Muscle layer of colon (tissue), 2 donors: ENCODE data around the gene ZNF385B.
"Not testable (repeated sequence)": the region's sequence is repeated elsewhere in the genome, so short reads cannot be mapped to it uniquely, and the experiment has no call there.

Experiments
- H3K27ac ChIP-seq: one replicate; pipeline ENCODE4 v1.7.0; 2013; ENCODE audit warnings: low read depth, mild to moderate bottlenecking, low read length, moderate library complexity
- H3K27me3 ChIP-seq, 2 donors: one replicate each; pipeline ENCODE4 v1.7.0; 2013; ENCODE audit warnings: low read length in 2 of 2, mild to moderate bottlenecking in 2 of 2; ENCODE audit not compliant: insufficient read depth in 2 of 2, control insufficient read depth in 1 of 2
- H3K36me3 ChIP-seq: one replicate; pipeline ENCODE4 v1.7.0; 2013; ENCODE audit warnings: mild to moderate bottlenecking, low read length; ENCODE audit not compliant: insufficient read depth
- H3K4me1 ChIP-seq: one replicate; pipeline ENCODE4 v1.7.0; 2013; ENCODE audit warnings: mild to moderate bottlenecking, low read length; ENCODE audit not compliant: insufficient read depth
- H3K4me3 ChIP-seq, 2 donors: one replicate each; pipeline ENCODE4 v1.7.0; 2013; ENCODE audit warnings: low read length in 2 of 2, low read depth in 1 of 2, mild to moderate bottlenecking in 1 of 2, moderate library complexity in 1 of 2
- H3K9ac ChIP-seq: one replicate; pipeline ENCODE4 v1.7.0; 2013; ENCODE audit warnings: low read length
- H3K9me3 ChIP-seq: one replicate; pipeline ENCODE4 v1.7.0; 2013; ENCODE audit warnings: mild to moderate bottlenecking, low read length
- donor health status: abdominal sarcoma.
- donor health status: Adenocarcinoma of cecum.

Gene ZNF385B

GRCh38 chr2:179796213-179797007 lies 65.0 kb downstream of the ZNF385B start:
- Histone ChIP-seq H3K36me3 (no peaks in the 10 kb centered on the region), H3K9ac (no peak overlapping the region), H3K27ac (no peak overlapping the region), H3K4me1 (no peaks in the 10 kb centered on the region), H3K9me3 (no peaks in the 10 kb centered on the region), H3K4me3 (no peak overlapping the region), H3K27me3 (no peaks in the 10 kb centered on the region)

- Histone ChIP-seq H3K9me3 (no peaks in the 10 kb centered on the region), H3K36me3 (no peaks in the 10 kb centered on the region), H3K9ac (no peak overlapping the region), H3K4me1 (no peaks in the 10 kb centered on the region), H3K4me3 (no peak overlapping the region), H3K27ac (no peak overlapping the region), H3K27me3 (no peaks in the 10 kb centered on the region)
Observed at GRCh38 chr2:179793902-179794301, 67.5 kb downstream of the ZNF385B start.

- H3K27me3 ChIP-seq, result no peaks in the 10 kb centered on the region
- H3K36me3 ChIP-seq, result no peaks in the 10 kb centered on the region
- no peak overlapping the region for H3K4me3 ChIP-seq
- no peaks in the 10 kb centered on the region for H3K9me3 ChIP-seq
- no peak overlapping the region for H3K9ac ChIP-seq
- H3K4me1 ChIP-seq, result no peaks in the 10 kb centered on the region
- H3K27ac ChIP-seq, result no peak overlapping the region
Observed at GRCh38 chr2:179793238-179793637, 68.2 kb downstream of the ZNF385B start.

- no peaks in the 10 kb centered on the region for H3K36me3 ChIP-seq
- no peaks in the 10 kb centered on the region for H3K9me3 ChIP-seq
- no peak overlapping the region for H3K9ac ChIP-seq
- H3K27me3 ChIP-seq, result no peaks in the 10 kb centered on the region
- H3K4me1 ChIP-seq, result no peaks in the 10 kb centered on the region
- H3K4me3 ChIP-seq, result no peak overlapping the region
- no peak overlapping the region for H3K27ac ChIP-seq
Observed at GRCh38 chr2:179790235-179791217, 70.9 kb downstream of the ZNF385B start.

GRCh38 chr2:179788104-179788503 lies 73.3 kb downstream of the ZNF385B start:
- Histone ChIP-seq H3K9me3 (no peaks in the 10 kb centered on the region), H3K27ac (no peak overlapping the region), H3K4me1 (no peaks in the 10 kb centered on the region), H3K9ac (no peak overlapping the region), H3K4me3 (no peak overlapping the region), H3K36me3 (no peaks in the 10 kb centered on the region), H3K27me3 (no peaks in the 10 kb centered on the region)

- H3K9ac ChIP-seq, result no peak overlapping the region
- H3K36me3 ChIP-seq, result no peaks in the 10 kb centered on the region
- no peaks in the 10 kb centered on the region for H3K4me1 ChIP-seq
- H3K27me3 ChIP-seq, result no peaks in the 10 kb centered on the region
- no peaks in the 10 kb centered on the region for H3K9me3 ChIP-seq
- no peak overlapping the region for H3K4me3 ChIP-seq
- H3K27ac ChIP-seq, result no peak overlapping the region
Observed at GRCh38 chr2:179787601-179788000, 73.8 kb downstream of the ZNF385B start.

- no peaks in the 10 kb centered on the region for H3K9me3 ChIP-seq
- H3K9ac ChIP-seq, result no peak overlapping the region
- no peak overlapping the region for H3K4me3 ChIP-seq
- H3K36me3 ChIP-seq, result no peaks in the 10 kb centered on the region
- H3K27me3 ChIP-seq, result no peaks in the 10 kb centered on the region
- no peaks in the 10 kb centered on the region for H3K4me1 ChIP-seq
- H3K27ac ChIP-seq, result no peak overlapping the region
Observed at GRCh38 chr2:179785902-179786301, 75.5 kb downstream of the ZNF385B start.

- H3K9ac ChIP-seq, H3K27me3 ChIP-seq, H3K9me3 ChIP-seq, H3K4me1 ChIP-seq, H3K36me3 ChIP-seq, H3K4me3 ChIP-seq, H3K27ac ChIP-seq: not testable (repeated sequence)
Observed at GRCh38 chr2:179782346-179782745, 79.1 kb downstream of the ZNF385B start.

- H3K27me3 ChIP-seq, result no peaks in the 10 kb centered on the region
- no peaks in the 10 kb centered on the region for H3K4me1 ChIP-seq
- no peak overlapping the region for H3K27ac ChIP-seq
- H3K9me3 ChIP-seq, result no peaks in the 10 kb centered on the region
- H3K36me3 ChIP-seq, result no peaks in the 10 kb centered on the region
- H3K4me3 ChIP-seq, result no peak overlapping the region
- no peak overlapping the region for H3K9ac ChIP-seq
Observed at GRCh38 chr2:179773986-179774385, 87.4 kb downstream of the ZNF385B start.

- no peaks in the 10 kb centered on the region for H3K27me3 ChIP-seq
- no peaks in the 10 kb centered on the region for H3K9me3 ChIP-seq
- H3K27ac ChIP-seq, result no peak overlapping the region
- peaks cover 5% of the 10 kb centered on the region for H3K4me1 ChIP-seq
- H3K9ac ChIP-seq, result no peak overlapping the region
- H3K36me3 ChIP-seq, result no peaks in the 10 kb centered on the region
- no peak overlapping the region for H3K4me3 ChIP-seq
Observed at GRCh38 chr2:179772346-179772745, 89.1 kb downstream of the ZNF385B start.

GRCh38 chr2:179771791-179772190 lies 89.6 kb downstream of the ZNF385B start:
- H3K36me3 ChIP-seq, result no peaks in the 10 kb centered on the region
- H3K9ac ChIP-seq, result no peak overlapping the region
- no peaks in the 10 kb centered on the region for H3K9me3 ChIP-seq
- H3K4me3 ChIP-seq, result no peak overlapping the region
- H3K4me1 ChIP-seq, result peaks cover 5% of the 10 kb centered on the region
- no peak overlapping the region for H3K27ac ChIP-seq
- no peaks in the 10 kb centered on the region for H3K27me3 ChIP-seq
